MG63 (cell line): ENCODE measurements around the gene HSD11B1L. TPM values are rescaled to one million over a fixed set of nuclear protein-coding genes. Genes with fewer than 3 reads are reported as not detected.

Experiments used
- DNase-seq: peaks from one replicate; pipeline ENCODE4 v3.0.0-alpha.2; 2020
- H3K27me3 ChIP-seq: fragments of 250-450 bp; sonication (Bioruptor Pico); 2 replicates; pipeline ENCODE4 v1.5.1; 2020; ENCODE audit warnings: mild to moderate bottlenecking, moderate library complexity
- H3K36me3 ChIP-seq: fragments of 250-450 bp; sonication (Bioruptor Pico); 2 replicates; pipeline ENCODE4 v1.5.1; 2020; ENCODE audit warnings: mild to moderate bottlenecking, moderate library complexity
- H3K4me3 ChIP-seq: fragments of 250-450 bp; sonication (Bioruptor Pico); 2 replicates; pipeline ENCODE4 v1.5.1; 2020; ENCODE audit warnings: mild to moderate bottlenecking, moderate library complexity
- H3K9me3 ChIP-seq: fragments of 250-450 bp; sonication (Bioruptor Pico); 2 replicates; pipeline ENCODE4 v1.5.1; 2020; ENCODE audit warnings: mild to moderate bottlenecking, moderate library complexity
- total RNA-seq: library from RNA; depleted of rRNA; stranded (reverse); fragments of >200 nt; shearing (Covaris generic); gene quantifications from 2 replicates; pipeline ENCODE4 v1.2.3, GENCODE V29; 2014; ENCODE audit warnings: low replicate concordance; rRNA removed

Gene HSD11B1L
- 3.6 and 5.8 TPM in 2 replicates for total RNA-seq

- H3K9me3 ChIP-seq = no peaks in the 10 kb centered on the region
- H3K27me3 ChIP-seq = no peaks in the 10 kb centered on the region
- peak within 1 kb of the TSS; percentile 84 for H3K4me3 ChIP-seq
- DNase-seq = peak; percentile 94
- no peaks in the 10 kb centered on the region for H3K36me3 ChIP-seq
Measured at GRCh38 chr19:5680437-5681368, at the start of gene HSD11B1L, which contains the start of gene MICOS13. Gene HSD11B1L (plus strand): TSS chr19:5681027. CDS start chr19:5684833, 3,806 bp downstream. Gene MICOS13 (minus strand): TSS chr19:5680516. CDS start chr19:5680486, 30 bp downstream.

DNA sequence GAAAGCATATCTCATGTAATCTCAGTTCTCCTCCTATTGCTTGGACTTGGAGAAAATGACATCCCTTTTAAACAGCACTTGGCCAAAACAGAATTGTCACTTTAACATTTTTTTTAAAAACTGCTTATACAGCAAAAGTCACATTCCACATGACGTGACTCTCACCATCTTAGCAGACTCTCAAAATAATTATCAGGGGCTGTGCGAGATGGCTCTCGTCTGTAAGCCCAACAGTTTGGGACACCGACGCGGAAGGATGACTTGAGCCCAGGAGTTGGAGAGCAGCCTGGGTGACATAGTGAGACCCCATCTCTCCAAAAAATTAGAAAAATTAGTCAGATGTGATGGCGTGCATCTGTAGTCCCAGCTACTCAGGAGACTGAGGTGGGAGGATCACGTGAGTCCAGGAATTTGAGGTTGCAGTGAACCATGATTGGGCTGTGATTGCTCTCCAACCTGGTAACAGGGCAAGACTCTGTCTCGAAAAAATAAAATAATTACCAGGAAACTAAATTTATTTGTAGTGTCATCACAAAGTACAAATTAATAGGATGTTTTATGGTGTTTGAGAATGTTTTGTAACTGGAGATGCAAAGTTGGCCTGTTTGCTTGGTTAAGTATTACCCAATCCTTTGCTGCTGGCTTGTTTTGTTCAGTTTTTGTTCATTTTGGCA lies 49.1 kb upstream of the HSD11B1L start:
- H3K36me3 ChIP-seq = peaks cover 39% of the 10 kb centered on the region
- H3K9me3 ChIP-seq = no peaks in the 10 kb centered on the region
- no peak overlapping the region for H3K4me3 ChIP-seq
- H3K27me3 ChIP-seq = no peaks in the 10 kb centered on the region
- no peak for DNase-seq

- Histone ChIP-seq H3K36me3 (peaks cover 33% of the 10 kb centered on the region), H3K27me3 (no peaks in the 10 kb centered on the region), H3K9me3 (no peaks in the 10 kb centered on the region), H3K4me3 (no peak overlapping the region)
- no peak for DNase-seq
Measured at GRCh38 chr19:5632241-5632612, 48.6 kb upstream of the HSD11B1L start.

- Histone ChIP-seq H3K4me3 (no peak overlapping the region), H3K36me3 (peaks cover 29% of the 10 kb centered on the region), H3K27me3 (no peaks in the 10 kb centered on the region), H3K9me3 (no peaks in the 10 kb centered on the region)
- DNase-seq = no peak
Measured at GRCh38 chr19:5632657-5633056, 48.2 kb upstream of the HSD11B1L start.

GRCh38 chr19:5635427-5635826 lies 45.4 kb upstream of the HSD11B1L start:
- H3K27me3 ChIP-seq = no peaks in the 10 kb centered on the region
- H3K36me3 ChIP-seq = peaks cover 16% of the 10 kb centered on the region
- no peak for DNase-seq

GRCh38 chr19:5637971-5638370 lies 42.9 kb upstream of the HSD11B1L start:
- DNase-seq = no peak
- H3K36me3 ChIP-seq = peaks cover 15% of the 10 kb centered on the region
- no peaks in the 10 kb centered on the region for H3K27me3 ChIP-seq
- H3K9me3 ChIP-seq = no peaks in the 10 kb centered on the region
- no peak overlapping the region for H3K4me3 ChIP-seq

More at GRCh38 chr19:5635427-5635826, 45.4 kb upstream of the HSD11B1L start:
- no peak overlapping the region for H3K4me3 ChIP-seq
- no peaks in the 10 kb centered on the region for H3K9me3 ChIP-seq

DNA sequence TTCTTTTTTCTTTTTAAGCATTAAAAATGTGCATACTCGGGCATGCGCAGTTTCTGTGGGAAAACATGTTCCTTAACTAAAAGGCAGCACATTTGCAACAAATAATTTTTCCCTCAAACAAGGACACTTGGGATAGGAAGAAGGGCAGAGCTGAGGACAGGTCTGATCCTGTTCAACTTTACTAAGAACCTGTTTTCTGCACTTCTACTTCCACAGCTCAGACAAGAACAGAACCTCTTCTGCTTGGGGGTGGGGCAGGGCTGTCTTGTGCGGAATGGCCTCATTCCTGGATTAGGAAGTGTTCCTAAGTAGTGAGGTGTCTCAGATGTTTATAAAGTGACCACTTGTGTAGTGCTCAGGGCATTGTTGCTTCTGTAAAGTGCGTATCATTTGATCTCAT lies 39.7 kb upstream of the HSD11B1L start:
- H3K9me3 ChIP-seq = no peaks in the 10 kb centered on the region
- H3K36me3 ChIP-seq = peaks cover 25% of the 10 kb centered on the region
- no peak for DNase-seq
- no peaks in the 10 kb centered on the region for H3K27me3 ChIP-seq
- H3K4me3 ChIP-seq = no peak overlapping the region

GRCh38 chr19:5642204-5642603 lies 38.6 kb upstream of the HSD11B1L start:
- Histone ChIP-seq H3K36me3 (peaks cover 34% of the 10 kb centered on the region), H3K9me3 (no peaks in the 10 kb centered on the region)

GRCh38 chr19:5643060-5643459 lies 37.8 kb upstream of the HSD11B1L start:
- peaks cover 38% of the 10 kb centered on the region for H3K36me3 ChIP-seq
- H3K27me3 ChIP-seq = no peaks in the 10 kb centered on the region

More at GRCh38 chr19:5642204-5642603, 38.6 kb upstream of the HSD11B1L start:
- DNase-seq = no peak
- Histone ChIP-seq H3K27me3 (no peaks in the 10 kb centered on the region), H3K4me3 (no peak overlapping the region)

GRCh38 chr19:5644037-5644436 lies 36.8 kb upstream of the HSD11B1L start:
- Histone ChIP-seq H3K36me3 (peaks cover 43% of the 10 kb centered on the region), H3K4me3 (no peak overlapping the region), H3K27me3 (no peaks in the 10 kb centered on the region), H3K9me3 (no peaks in the 10 kb centered on the region)
- DNase-seq = no peak

More at GRCh38 chr19:5643060-5643459, 37.8 kb upstream of the HSD11B1L start:
- H3K4me3 ChIP-seq = no peak overlapping the region
- no peak for DNase-seq
- H3K9me3 ChIP-seq = no peaks in the 10 kb centered on the region

DNA sequence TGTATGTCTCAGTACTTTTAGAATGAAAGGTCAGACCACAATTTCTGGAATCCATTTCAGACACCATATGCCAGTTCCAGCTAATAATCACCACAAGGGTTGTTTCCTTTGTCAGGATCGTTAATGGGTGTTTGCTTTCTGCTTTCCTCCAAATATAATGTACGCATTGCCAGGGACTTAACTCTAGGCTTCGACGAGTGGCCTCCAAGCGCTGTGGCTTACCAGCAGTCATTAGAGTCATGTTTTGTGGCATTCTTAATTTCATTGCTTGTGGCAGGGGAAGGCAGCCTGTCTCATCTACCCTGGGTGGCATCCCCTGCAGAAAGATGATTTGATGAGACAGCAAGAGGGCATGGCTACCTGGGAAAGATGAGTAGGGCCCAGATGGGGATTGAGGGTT lies 35.4 kb upstream of the HSD11B1L start:
- peaks cover 51% of the 10 kb centered on the region for H3K36me3 ChIP-seq
- H3K27me3 ChIP-seq = no peaks in the 10 kb centered on the region
- H3K9me3 ChIP-seq = no peaks in the 10 kb centered on the region
- H3K4me3 ChIP-seq = no peak overlapping the region
- DNase-seq = no peak

DNA sequence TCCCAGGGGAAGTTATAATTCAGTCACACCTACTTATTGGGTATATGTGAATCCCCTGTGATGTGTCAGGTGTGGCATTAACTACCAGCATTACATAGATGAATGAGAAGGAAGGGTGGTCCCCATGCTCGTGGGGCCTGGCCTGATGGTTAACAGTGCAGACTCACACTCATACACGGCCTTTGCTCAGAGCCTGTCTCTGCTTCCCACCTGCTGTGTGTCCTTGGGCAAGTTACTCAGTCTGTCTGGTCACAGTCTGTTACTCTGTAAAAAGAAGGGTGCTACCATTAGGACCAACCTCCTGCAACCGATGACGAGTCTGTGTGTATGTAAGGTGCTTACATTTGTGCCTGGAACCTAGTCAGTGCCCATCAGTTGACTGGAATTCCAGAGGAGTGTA lies 34.1 kb upstream of the HSD11B1L start:
- no peak overlapping the region for H3K4me3 ChIP-seq
- H3K36me3 ChIP-seq = peaks cover 47% of the 10 kb centered on the region
- DNase-seq = no peak
- no peaks in the 10 kb centered on the region for H3K27me3 ChIP-seq
- H3K9me3 ChIP-seq = no peaks in the 10 kb centered on the region

GRCh38 chr19:5648464-5648863 lies 32.4 kb upstream of the HSD11B1L start:
- no peaks in the 10 kb centered on the region for H3K27me3 ChIP-seq
- H3K36me3 ChIP-seq = peaks cover 46% of the 10 kb centered on the region
- no peak overlapping the region for H3K4me3 ChIP-seq
- no peak for DNase-seq
- H3K9me3 ChIP-seq = no peaks in the 10 kb centered on the region

DNA sequence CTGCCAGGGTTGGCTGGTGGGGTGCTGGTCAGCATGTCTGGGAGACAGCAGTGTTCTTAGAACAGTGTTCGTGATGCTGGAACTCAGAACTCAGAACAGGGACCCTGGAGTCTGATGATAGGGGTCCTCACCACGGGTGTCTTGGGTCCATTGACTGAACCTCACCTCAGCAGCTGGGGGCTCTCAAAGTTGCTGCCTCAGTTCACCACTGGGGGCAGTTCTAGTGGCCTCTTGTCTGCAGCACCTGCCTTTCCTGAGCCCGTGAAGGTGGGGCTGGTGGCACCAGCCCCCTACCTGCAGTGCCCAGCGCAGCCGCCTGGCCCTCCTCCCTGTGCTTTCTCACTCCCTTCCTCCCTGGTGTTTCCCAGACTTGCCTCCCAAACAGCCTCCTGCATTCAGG lies 29.5 kb upstream of the HSD11B1L start:
- Histone ChIP-seq H3K4me3 (no peak overlapping the region), H3K9me3 (no peaks in the 10 kb centered on the region), H3K27me3 (no peaks in the 10 kb centered on the region), H3K36me3 (peaks cover 42% of the 10 kb centered on the region)
- DNase-seq = no peak

DNA sequence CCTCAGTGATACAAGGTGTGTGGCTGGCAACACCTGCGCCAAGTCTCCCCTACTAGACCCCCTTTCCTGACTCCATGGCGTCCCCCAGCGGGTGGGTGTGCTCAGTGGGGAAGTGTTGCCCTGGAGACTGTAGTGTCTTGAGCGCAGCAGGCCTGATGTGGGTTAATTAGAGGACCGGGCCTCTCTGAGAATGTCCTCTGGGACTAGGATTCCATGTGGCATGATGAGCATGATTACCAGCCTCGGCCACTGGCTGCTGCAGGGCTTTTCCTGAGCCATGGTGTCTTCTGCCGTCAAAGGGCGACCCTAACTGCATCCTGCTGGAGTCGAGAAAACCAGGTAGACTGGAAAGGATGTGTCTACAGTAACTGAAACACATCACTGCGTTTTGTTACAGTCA lies 28.6 kb upstream of the HSD11B1L start:
- no peaks in the 10 kb centered on the region for H3K9me3 ChIP-seq
- DNase-seq = no peak
- H3K27me3 ChIP-seq = no peaks in the 10 kb centered on the region
- H3K4me3 ChIP-seq = no peak overlapping the region
- peaks cover 38% of the 10 kb centered on the region for H3K36me3 ChIP-seq

- no peaks in the 10 kb centered on the region for H3K9me3 ChIP-seq
- no peak overlapping the region for H3K4me3 ChIP-seq
- DNase-seq = no peak
- H3K36me3 ChIP-seq = peaks cover 35% of the 10 kb centered on the region
- H3K27me3 ChIP-seq = no peaks in the 10 kb centered on the region
Measured at GRCh38 chr19:5654931-5655330, 25.9 kb upstream of the HSD11B1L start.

DNA sequence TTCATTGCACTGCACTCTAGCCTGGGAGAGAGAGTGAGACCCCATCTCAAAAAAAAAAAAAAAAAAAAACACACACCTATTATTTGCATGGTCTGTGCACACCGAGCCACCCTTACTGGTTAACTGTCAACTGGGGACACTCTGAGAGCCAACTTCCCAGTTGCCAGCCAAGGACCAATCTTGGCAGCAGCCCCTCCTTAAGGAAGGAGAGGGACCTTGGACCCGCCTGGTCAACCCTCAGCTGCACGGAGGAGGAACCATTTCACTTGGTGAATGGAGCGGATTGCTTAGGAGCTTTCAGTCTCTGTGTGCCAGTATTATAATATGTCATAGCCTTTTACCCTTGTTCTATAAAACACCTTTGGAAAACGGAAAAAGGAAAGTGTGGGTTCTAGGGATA lies 25.4 kb upstream of the HSD11B1L start:
- peaks cover 31% of the 10 kb centered on the region for H3K36me3 ChIP-seq

More for the DNA sequence above, 25.4 kb upstream of the HSD11B1L start:
- H3K27me3 ChIP-seq = no peaks in the 10 kb centered on the region
- H3K4me3 ChIP-seq = no peak overlapping the region
- DNase-seq = no peak
- H3K9me3 ChIP-seq = no peaks in the 10 kb centered on the region
